Sigmoid colon (tissue), 4 donors: ENCODE measurements around the gene KIAA1217.

Experiments
- CTCF ChIP-seq, 4 experiments: fragments of 450-650 bp in 3 of 4; fragments of 200-600 bp in 1 of 4; IDR thresholded peaks; one replicate each; pipeline ENCODE4 v1.5.1; 2016 to 2019; ENCODE audit warnings: antibody characterized with exemption in 4 of 4, mild to moderate bottlenecking in 3 of 4, moderate library complexity in 2 of 4
- EP300 ChIP-seq, 4 donors: sonication (generic); formaldehyde crosslinking; IDR thresholded peaks; one replicate each; pipeline ENCODE4 v1.6.1; 2017; ENCODE audit warnings: antibody characterized with exemption in 4 of 4
- POLR2AphosphoS5 ChIP-seq, 4 donors: sonication (generic); formaldehyde crosslinking; IDR thresholded peaks; one replicate each; pipeline ENCODE4 v1.6.1; 2017; ENCODE audit warnings: antibody characterized with exemption in 4 of 4

DNA sequence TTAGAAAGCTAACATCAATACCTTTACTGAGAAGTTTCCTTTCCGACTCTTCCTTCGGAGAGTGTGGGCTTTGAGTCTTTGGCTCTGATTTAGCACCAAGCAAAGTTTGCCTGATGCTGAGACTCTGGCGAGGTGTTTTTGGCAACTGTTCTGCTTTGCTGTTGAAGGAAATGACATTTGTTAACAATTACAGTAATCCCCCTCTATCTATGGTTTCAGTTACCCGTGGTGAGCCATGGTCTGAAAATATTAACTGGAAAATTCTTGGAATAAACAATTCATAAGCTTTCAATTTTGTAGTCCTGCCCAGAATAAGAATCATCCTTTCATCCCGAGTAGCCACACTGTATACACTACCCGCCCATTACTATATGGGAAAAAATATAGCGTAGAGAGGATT lies 388.5 kb downstream of the KIAA1217 start:
- TF ChIP-seq CTCF (IDR thresholded peaks at IDR 0.05), result no peak
- TF ChIP-seq POLR2AphosphoS5 (IDR thresholded peaks at IDR 0.05), result no peak
- no peak for TF ChIP-seq EP300 (IDR thresholded peaks at IDR 0.05)
